ENCODE results near the gene SLC6A13.

Gene SLC6A13

GRCh38 chr12:214003-214741 is 48.5 kb downstream of the SLC6A13 start, which contains the start of gene SLC6A12:
TSS of gene SLC6A12 (minus strand) at chr12:214157. CDS start at chr12:209986, 4,171 bp downstream.
- no peak for DNase-seq (ENCODE audit: low spot score)

- DNase-seq (ENCODE audit: low spot score) = no peak
Measured at GRCh38 chr12:213527-213932, 49.1 kb downstream of the SLC6A13 start.

- no peak for DNase-seq (ENCODE audit: low spot score)
Measured at GRCh38 chr12:212715-213526, 49.7 kb downstream of the SLC6A13 start.

GRCh38 chr12:212415-212714 is 50.3 kb downstream of the SLC6A13 start:
- no peak for DNase-seq (ENCODE audit: low spot score)

GRCh38 chr12:211639-212414 is 50.8 kb downstream of the SLC6A13 start:
- DNase-seq (ENCODE audit: low spot score) = no peak

GRCh38 chr12:211142-211465 is 51.5 kb downstream of the SLC6A13 start:
- DNase-seq (ENCODE audit: low spot score) = no peak

GRCh38 chr12:210277-211141 is 52.1 kb downstream of the SLC6A13 start:
- no peak for DNase-seq (ENCODE audit: low spot score)

GRCh38 chr12:209851-210250 is 52.8 kb downstream of the SLC6A13 start:
- no peak for DNase-seq (ENCODE audit: low spot score)

GRCh38 chr12:209246-209645 is 53.4 kb downstream of the SLC6A13 start:
- DNase-seq (ENCODE audit: low spot score) = no peak

- DNase-seq (ENCODE audit: low spot score) = no peak
Measured at GRCh38 chr12:208813-209212, 53.8 kb downstream of the SLC6A13 start.

- DNase-seq (ENCODE audit: low spot score) = no peak
Measured at GRCh38 chr12:207804-208203, 54.8 kb downstream of the SLC6A13 start.

- DNase-seq (ENCODE audit: low spot score) = no peak
Measured at GRCh38 chr12:206746-207440, 55.7 kb downstream of the SLC6A13 start.

GRCh38 chr12:205026-205425 is 57.6 kb downstream of the SLC6A13 start:
- DNase-seq (ENCODE audit: low spot score) = no peak

GRCh38 chr12:204261-204678 is 58.4 kb downstream of the SLC6A13 start:
- DNase-seq (ENCODE audit: low spot score) = no peak

- DNase-seq (ENCODE audit: low spot score) = no peak
Measured at GRCh38 chr12:203462-204260, 59.0 kb downstream of the SLC6A13 start.

- DNase-seq (ENCODE audit: low spot score) = no peak
Measured at GRCh38 chr12:203074-203461, 59.6 kb downstream of the SLC6A13 start.

- no peak for DNase-seq (ENCODE audit: low spot score)
Measured at GRCh38 chr12:202081-202731, 60.4 kb downstream of the SLC6A13 start.

- DNase-seq (ENCODE audit: low spot score) = no peak
Measured at GRCh38 chr12:201361-201760, 61.3 kb downstream of the SLC6A13 start.

- no peak for DNase-seq (ENCODE audit: low spot score)
Measured at GRCh38 chr12:198705-199104, 63.9 kb downstream of the SLC6A13 start.

All from hematopoietic multipotent progenitor cell treated with erythropoietin and hydrocortisone succinate and interleukin-3 and kit ligand, for 17 days (in vitro differentiated cells).